HCT116 (cell line): ENCODE measurements around the gene DCTN5. TPM values are rescaled to one million over a fixed set of nuclear protein-coding genes. Genes with fewer than 3 reads are reported as not detected.

Source experiments
- ATAC-seq: fragments of 200-7000 bp; cut with Tn5 transposase; 2 replicates; pipeline ENCODE4 v1.9.1; 2020; ENCODE audit warnings: mild to moderate bottlenecking, moderate library complexity
- BruUV-seq: library from RNA; stranded (reverse); fragments of 400-500 nt; replicated peaks from 2 replicates; lab custom pipeline; 2021; lab: Mats Ljungman, UMichigan
- CTCF ChIA-PET: fragments of 300-600 bp; sonication (Branson Sonifier 250); formaldehyde crosslinking; loops from one replicate; lab custom pipeline; 2021; ENCODE audit warnings: antibody characterized with exemption; lab: Charles Lee
- POLR2A ChIA-PET: fragments of 300-600, 350-600 bp; sonication (Branson Sonifier 250); formaldehyde crosslinking; loops from one replicate; lab custom pipeline; 2021; ENCODE audit warnings: antibody characterized with exemption; lab: Charles Lee
- RAD21 ChIA-PET, 2 experiments: fragments of 300-600 bp; sonication (Branson Sonifier 250); formaldehyde crosslinking; loops; one replicate each; lab custom pipeline; 2023; ENCODE audit warnings: low total read pairs in 2 of 2; ENCODE audit not compliant: uncharacterized antibody in 2 of 2, unreplicated experiment in 2 of 2, low non-redundant PET in 1 of 2; lab: Charles Lee
- DNase-seq: peaks from one replicate; pipeline ENCODE4 v3.0.0-alpha.2; 2010; ENCODE audit warnings: low read depth, low spot score
- H2AFZ ChIP-seq: fragments of 200-600 bp; shearing (Covaris generic), sonication (generic); 2 replicates; pipeline ENCODE4 v1.6.1; 2017; ENCODE audit warnings: low read depth, mixed run types, mixed read lengths, antibody characterized with exemption, low read length; ENCODE audit not compliant: poor library complexity, severe bottlenecking
- H3K27ac ChIP-seq: 2 replicates; pipeline ENCODE4 v1.5.1; 2012; ENCODE audit warnings: low read depth, low read length
- H3K27me3 ChIP-seq: fragments of 200-600 bp; sonication (generic); 2 replicates; pipeline ENCODE4 v1.6.1; 2016; ENCODE audit warnings: mixed run types, low read length, mixed read lengths; ENCODE audit not compliant: insufficient read depth
- H3K36me3 ChIP-seq, 2 experiments: fragments of 200-500 bp in 1 of 2; fragments of 200-600 bp in 1 of 2; sonication (Bioruptor generic) in 1 of 2; sonication (generic) in 1 of 2; 2 replicates each; pipeline versions ENCODE4 v1.5.1 to v1.6.1; 2014 to 2016; ENCODE audit warnings: low read length in 2 of 2, inconsistent platforms in 1 of 2, mixed read lengths in 1 of 2, mixed run types in 1 of 2; ENCODE audit not compliant: insufficient read depth in 2 of 2, control insufficient read depth in 1 of 2
- H3K4me1 ChIP-seq, 2 experiments: fragments of 200-600 bp in 1 of 2; sonication (generic) in 1 of 2; 2 replicates each; pipeline versions ENCODE4 v1.5.1 to v1.6.1; 2012 to 2017; ENCODE audit warnings: low read length in 2 of 2, inconsistent platforms in 1 of 2, mild to moderate bottlenecking in 1 of 2, mixed read lengths in 1 of 2, mixed run types in 1 of 2, moderate library complexity in 1 of 2; ENCODE audit not compliant: insufficient read depth in 2 of 2, control insufficient read depth in 1 of 2
- H3K4me2 ChIP-seq: fragments of 200-600 bp; sonication (generic); 2 replicates; pipeline ENCODE4 v1.6.1; 2017; ENCODE audit warnings: mixed run types, low read length, mixed read lengths
- H3K4me3 ChIP-seq, 2 experiments: fragments of 200-600 bp in 1 of 2; sonication (generic) in 1 of 2; replicated peaks in 1 of 2; 2 replicates each; pipeline ENCODE4 v1.5.1; 2011 to 2016; ENCODE audit warnings: low read length in 2 of 2, control low read depth in 1 of 2, low read depth in 1 of 2, mild to moderate bottlenecking in 1 of 2, mixed read lengths in 1 of 2, mixed run types in 1 of 2
- H3K79me2 ChIP-seq: fragments of 200-600 bp; sonication (generic); 2 replicates; pipeline ENCODE4 v1.6.1; 2017; ENCODE audit warnings: mild to moderate bottlenecking, mixed run types, low read length, moderate library complexity, mixed read lengths; ENCODE audit not compliant: insufficient read depth
- H3K9ac ChIP-seq: fragments of 200-600 bp; sonication (generic); 2 replicates; pipeline ENCODE4 v1.6.1; 2016; ENCODE audit warnings: low read length, mixed read lengths
- H3K9me2 ChIP-seq: fragments of 200-600 bp; sonication (generic), shearing (Covaris generic); 2 replicates; pipeline ENCODE4 v1.6.1; 2017; ENCODE audit warnings: mixed run types, mild to moderate bottlenecking, moderate library complexity; ENCODE audit not compliant: insufficient read depth
- H3K9me3 ChIP-seq, 2 experiments: fragments of 200-500 bp in 1 of 2; fragments of 200-600 bp in 1 of 2; sonication (Bioruptor generic) in 1 of 2; sonication (generic) in 1 of 2; 2 replicates each; pipeline ENCODE4 v1.6.1; 2014 to 2017; ENCODE audit warnings: low read length in 2 of 2, mixed read lengths in 2 of 2, inconsistent platforms in 1 of 2, low read depth in 1 of 2, mild to moderate bottlenecking in 1 of 2, mixed run types in 1 of 2, moderate library complexity in 1 of 2; ENCODE audit not compliant: control insufficient read depth in 1 of 2, insufficient read depth in 1 of 2
- H4K20me1 ChIP-seq: fragments of 200-600 bp; sonication (generic), shearing (Covaris generic); 2 replicates; pipeline ENCODE4 v1.6.1; 2017; ENCODE audit warnings: mixed run types, mild to moderate bottlenecking, moderate library complexity; ENCODE audit not compliant: insufficient read depth
- CEBPB ChIP-seq: IDR thresholded peaks from 2 replicates; pipeline ENCODE4 v1.6.1; 2012; ENCODE audit warnings: low read depth
- EGR1 ChIP-seq: IDR thresholded peaks from 2 replicates; pipeline ENCODE4 v1.6.1; 2012; ENCODE audit warnings: low read depth
- ELF1 ChIP-seq: IDR thresholded peaks from 2 replicates; pipeline ENCODE4 v1.6.1; 2012; ENCODE audit warnings: low read depth, borderline replicate concordance
- JUND ChIP-seq: IDR thresholded peaks from 2 replicates; pipeline ENCODE4 v1.6.1; 2012
- MAX ChIP-seq: IDR thresholded peaks from 2 replicates; pipeline ENCODE4 v1.6.1; 2012
- RAD21 ChIP-seq: IDR thresholded peaks from 2 replicates; pipeline ENCODE4 v1.6.1; 2012; ENCODE audit warnings: low read depth, mild to moderate bottlenecking
- REST ChIP-seq: IDR thresholded peaks from 2 replicates; pipeline ENCODE4 v1.6.1; 2012; ENCODE audit warnings: low read depth
- SIN3A ChIP-seq: IDR thresholded peaks from 2 replicates; pipeline ENCODE4 v1.6.1; 2012; ENCODE audit warnings: low read depth
- SP1 ChIP-seq: IDR thresholded peaks from 2 replicates; pipeline ENCODE4 v1.6.1; 2012; ENCODE audit warnings: low read depth
- SRF ChIP-seq: IDR thresholded peaks from 2 replicates; pipeline ENCODE4 v1.6.1; 2012; ENCODE audit warnings: low read depth
- ZNF274 ChIP-seq: fragments of 200-500 bp; sonication (Bioruptor generic); IDR thresholded peaks from 2 replicates; pipeline ENCODE4 v1.6.1; 2014; ENCODE audit warnings: mild to moderate bottlenecking, low read depth, low read length, inconsistent platforms
- intact Hi-C: fragments of 100-400 bp; cut with micrococcal nuclease; formaldehyde crosslinking; loops from 2 replicates; pipeline ENCODE4 v1.10.0; 2022
- total RNA-seq: library from RNA; stranded (reverse); gene quantifications from one replicate; pipeline ENCODE4 v1.2.1, GENCODE V29; 2021; ENCODE audit not compliant: unreplicated experiment

DCTN5 gene
- total RNA-seq, 1 experiment from 2014 or later = 42.9 TPM

DNA sequence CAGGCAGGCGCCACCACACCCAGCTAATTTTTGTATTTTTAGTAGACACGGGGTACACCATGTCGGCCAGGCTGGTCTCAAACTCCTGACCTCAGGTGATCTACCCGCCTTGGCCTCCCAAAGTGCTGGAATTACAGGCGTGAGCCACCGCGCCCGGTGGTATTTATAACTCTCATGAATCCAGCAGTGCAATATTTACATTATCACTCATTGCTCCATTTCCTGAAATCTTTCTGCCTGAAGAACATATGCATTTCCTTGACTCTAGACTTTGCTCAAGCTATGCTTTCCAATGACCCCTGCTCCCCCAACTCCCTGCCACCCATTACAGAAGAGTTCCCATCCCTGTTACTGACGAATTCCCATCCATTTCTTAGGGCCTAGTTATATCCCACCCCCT lies 25.5 kb upstream of the DCTN5 start:
- intact Hi-C loops = no loop called here
- H3K36me3 ChIP-seq = peaks cover 6 to 13% of the 10 kb centered on the region in 2 experiments; a peak in 2 of 4 replicates

More for the DNA sequence above, 25.5 kb upstream of the DCTN5 start:
- no TSS peak for BruUV-seq
- ChIA-PET RAD21 (no interaction called here), CTCF (no interaction called here), POLR2A (no interaction called here)
- Histone ChIP-seq H3K9me3 (no peaks in the 10 kb centered on the region), H3K4me2 (no peak overlapping the region), H3K4me3 (no peak overlapping the region), H3K79me2 (no peaks in the 10 kb centered on the region), H3K27me3 (no peaks in the 10 kb centered on the region), H3K9ac (no peak overlapping the region), H3K4me1 (no peaks in the 10 kb centered on the region), H3K9me2 (no peaks in the 10 kb centered on the region), H3K27ac (no peak overlapping the region), H4K20me1 (no peaks in the 10 kb centered on the region), H2AFZ (no peak overlapping the region)
- DNase-seq (no peak), ATAC-seq (no peak)
- TF ChIP-seq ZNF274 (no peak), SRF (no peak), ELF1 (no peak), RAD21 (no peak), SP1 (no peak), CEBPB (no peak), EGR1 (no peak), MAX (no peak), REST (no peak), SIN3A (no peak), JUND (no peak)
